NCI-H1694 treated with DMSO at 0.1 percent for 48 hours (cell line): ENCODE measurements around the gene CD44.

Experiments
- DNase-seq: peaks from one replicate; lab custom pipeline; 2025; lab: John Stamatoyannopoulos, UW

CD44 gene

GRCh38 chr11:35237860-35238715 lies 99.1 kb downstream of the CD44 start:
- peak; percentile 7 for DNase-seq

DNA sequence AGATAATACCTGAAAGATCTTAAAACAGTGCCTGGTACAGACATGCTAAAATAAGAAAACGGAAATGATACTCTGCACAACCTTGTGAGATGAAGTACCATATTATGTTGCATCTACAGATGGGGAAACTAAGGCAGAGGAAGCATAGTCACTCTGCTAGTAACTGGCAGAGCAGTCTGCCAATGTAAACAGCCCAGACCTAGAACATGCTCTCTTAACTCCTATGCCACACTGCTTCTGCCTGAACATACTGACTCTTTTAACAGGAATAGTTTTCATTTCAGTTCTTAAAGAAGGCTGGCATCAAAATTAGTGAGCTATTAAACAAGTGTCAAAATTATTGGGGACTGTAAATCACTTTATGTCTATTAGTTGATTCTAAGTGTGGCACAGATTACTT lies 99.9 kb downstream of the CD44 start:
- no peak for DNase-seq

DNA sequence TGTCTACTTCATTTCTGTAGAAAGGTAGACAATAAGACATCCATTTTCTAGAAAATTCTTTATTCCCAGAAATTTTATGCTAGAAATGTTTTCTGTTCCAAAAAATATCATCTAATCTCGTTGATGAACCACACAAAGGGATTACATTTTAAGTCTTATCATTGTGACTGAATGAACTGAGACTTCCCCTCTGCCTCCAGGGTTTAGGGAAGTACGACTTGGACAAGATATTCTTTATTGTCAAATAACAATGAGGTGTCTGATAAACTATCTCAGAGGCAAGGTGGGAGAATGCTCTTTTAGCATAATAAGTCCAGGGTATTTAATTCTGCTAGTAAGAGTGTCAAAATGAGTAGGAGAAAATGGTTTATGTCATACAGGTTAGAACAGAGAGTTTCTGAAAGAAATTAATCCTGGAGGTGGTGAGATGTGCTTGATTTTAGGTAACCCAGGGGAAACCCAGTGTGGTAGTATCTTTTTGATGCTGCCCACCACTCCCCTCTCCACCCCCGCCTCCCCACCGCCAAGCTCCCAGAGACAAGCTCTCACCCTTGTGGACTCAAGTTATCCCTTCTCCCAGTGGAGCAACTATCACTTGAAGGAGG lies 100.6 kb downstream of the CD44 start:
- DNase-seq = no peak

- no peak for DNase-seq
These were observed 102.1 kb downstream of the CD44 start for GRCh38 chr11:35241083-35241482.

- DNase-seq = no peak
These were observed 102.6 kb downstream of the CD44 start for GRCh38 chr11:35241531-35241930.

GRCh38 chr11:35242412-35243242 lies 103.7 kb downstream of the CD44 start:
- no peak for DNase-seq

- DNase-seq = no peak
These were observed 104.8 kb downstream of the CD44 start for GRCh38 chr11:35243774-35244173.

DNA sequence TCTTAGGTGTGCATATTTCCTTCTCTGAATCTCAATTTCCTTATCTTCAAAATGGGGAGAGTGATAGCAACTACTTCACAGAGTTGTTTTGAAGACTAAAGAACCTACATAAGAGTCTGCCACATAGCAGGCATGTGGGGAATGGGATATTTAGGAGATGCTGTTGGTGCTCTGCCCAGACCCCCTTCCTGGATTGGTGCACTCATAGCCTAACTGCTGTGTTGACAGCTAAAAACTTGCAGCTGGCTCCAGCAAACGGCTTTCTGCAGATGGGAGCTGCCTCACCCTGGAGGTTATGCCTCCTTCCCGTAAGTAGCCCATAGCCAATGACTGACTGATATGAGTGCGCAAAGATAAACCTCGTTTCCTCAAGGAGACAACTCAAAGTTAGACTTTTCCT lies 106.1 kb downstream of the CD44 start:
- DNase-seq = no peak

DNA sequence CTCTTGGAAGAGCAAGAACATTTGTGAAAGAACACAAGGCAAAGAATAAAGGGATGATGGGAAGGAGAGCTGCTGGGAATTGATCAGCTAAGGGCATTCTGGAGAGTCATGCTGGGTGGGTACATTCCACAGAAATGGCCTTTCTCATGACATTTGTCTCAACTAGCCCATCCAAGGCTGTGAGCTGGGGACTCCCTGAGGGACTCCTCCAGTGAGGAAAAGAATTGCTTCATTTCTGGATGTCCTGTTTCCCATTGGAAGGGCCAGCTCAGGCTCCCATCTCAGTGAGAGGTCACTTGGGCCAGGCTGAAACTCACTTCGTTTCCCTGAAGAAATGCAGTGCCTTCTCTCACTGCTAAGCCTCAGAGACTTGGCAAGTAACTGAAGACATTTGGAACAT lies 106.8 kb downstream of the CD44 start:
- no peak for DNase-seq

- no peak for DNase-seq
These were observed 107.8 kb downstream of the CD44 start for GRCh38 chr11:35246745-35247144.

DNA sequence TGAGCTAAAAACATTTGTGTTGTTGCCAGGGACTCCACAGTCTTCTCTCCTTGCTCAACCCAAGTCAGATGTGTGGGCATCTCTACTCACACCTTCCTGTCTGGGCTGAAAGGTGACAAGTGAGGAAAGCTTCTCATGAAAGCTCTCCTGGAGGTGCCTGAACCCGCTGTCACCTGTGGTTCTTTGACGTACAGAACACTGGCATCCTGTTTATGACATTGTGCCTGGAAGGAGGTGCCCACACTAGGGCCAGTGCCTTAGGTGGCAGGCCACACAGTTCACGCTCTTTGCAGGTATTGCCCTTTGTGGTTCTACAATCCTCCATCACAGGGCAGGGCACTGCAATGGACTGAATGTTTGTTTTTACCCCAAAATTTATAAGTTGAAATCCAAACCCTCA lies 108.5 kb downstream of the CD44 start:
- DNase-seq = no peak

DNA sequence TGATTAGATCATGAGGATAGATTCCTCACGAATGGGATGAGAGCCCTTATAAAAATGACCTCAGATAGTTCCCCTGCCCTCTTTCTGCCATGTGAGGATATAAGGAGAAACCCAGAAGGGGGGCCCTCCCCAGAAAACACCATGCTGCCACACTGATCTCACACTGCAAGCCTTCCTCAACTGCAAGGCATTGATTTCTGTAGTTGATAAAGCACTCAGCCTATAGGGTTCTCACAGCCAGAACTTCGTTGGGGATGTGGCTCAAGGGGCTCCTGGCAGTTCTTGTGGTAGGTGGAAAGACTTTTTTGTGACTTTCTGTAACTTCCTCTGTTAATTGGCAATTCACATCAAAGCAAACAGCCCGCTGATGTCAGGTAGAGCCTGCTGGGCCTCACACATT lies 108.9 kb downstream of the CD44 start:
- DNase-seq = no peak

DNA sequence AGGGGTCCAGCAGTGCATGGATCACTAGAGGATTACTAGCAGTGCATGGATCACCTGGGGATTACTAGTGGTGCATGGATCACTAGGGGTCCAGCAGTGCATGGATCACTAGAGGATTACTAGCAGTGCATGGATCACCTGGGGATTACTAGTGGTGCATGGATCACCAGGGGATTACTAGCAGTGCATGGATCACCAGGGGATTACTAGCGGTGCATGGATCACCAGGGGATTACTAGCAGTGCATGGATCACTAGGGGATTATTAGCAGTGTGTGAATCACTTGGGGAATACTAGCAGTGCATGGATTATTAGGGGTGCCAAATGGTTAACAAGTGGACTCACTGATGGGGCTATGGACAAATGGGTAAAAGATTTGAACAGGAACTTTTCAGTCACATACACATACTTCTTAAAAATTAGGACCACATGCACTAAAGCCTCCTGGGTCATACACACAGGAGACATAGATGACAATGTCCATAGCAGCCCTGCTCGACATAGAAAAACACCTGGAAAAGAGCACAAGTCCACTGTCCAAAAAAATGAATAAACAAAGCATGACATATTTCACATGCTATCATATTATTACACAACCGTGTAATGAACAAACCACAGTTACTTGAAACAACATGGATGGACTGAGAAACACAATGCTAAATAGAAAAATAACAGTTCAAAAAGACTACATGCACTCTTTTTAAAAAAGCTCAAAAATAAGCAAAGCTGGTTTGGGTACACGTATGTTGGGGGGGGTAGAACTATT lies 109.8 kb downstream of the CD44 start:
- DNase-seq = no peak

DNA sequence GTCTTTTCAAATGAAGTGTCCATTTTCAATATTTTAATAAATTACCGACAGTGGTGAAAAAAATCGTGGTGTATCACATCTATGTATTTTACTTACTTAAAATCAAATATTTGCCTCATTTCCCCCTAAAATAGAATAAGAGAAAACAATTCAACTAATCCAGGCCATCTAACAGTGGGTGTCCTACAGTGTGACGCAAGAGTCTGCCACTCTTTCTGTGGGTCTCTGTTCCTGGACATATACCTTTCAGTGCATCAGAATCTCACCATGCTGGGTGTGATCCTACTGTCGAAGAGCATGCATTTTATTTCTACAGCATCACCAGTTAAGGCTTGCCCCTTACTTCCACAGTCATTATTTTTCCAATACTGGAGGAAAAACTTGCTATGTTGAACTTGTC lies 111.2 kb downstream of the CD44 start:
- DNase-seq = no peak

DNA sequence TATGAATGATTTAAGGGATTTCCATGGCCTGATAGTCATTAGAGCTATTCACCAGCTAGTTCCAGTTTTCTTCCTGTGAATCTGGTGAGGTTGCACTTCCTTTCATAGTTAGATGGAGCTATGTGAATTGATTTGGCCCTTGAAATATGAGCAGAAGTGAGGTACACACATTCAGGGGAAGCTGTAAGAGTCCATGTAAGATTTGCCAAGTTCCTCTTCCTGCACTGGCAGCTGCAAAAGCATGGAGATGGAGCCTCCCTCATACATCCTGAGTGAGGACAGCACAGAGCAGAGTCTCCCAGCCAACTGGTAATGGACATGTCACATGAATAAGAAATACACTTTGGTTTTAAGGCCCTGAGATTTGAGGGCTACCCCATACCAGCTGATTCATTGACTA lies 111.7 kb downstream of the CD44 start:
- no peak for DNase-seq

DNA sequence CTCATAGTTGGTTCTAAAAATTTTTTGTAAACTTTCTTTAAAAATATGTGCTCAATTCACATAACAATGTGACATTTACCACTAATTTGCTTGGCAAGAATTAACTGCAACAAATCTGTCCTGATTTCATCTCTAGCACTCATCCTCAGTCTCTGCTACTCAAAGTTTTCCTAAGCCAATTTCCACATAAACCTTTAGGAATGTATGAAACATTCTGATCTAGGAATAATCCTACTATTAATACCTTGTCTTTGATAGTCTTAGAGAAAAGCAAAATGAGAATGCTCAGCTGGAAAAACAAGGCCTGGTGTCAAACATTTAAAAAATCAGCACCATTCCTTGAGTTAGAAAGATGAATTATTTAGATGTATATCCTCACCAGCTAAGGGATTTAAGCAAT lies 114.3 kb downstream of the CD44 start:
- DNase-seq = no peak

DNA sequence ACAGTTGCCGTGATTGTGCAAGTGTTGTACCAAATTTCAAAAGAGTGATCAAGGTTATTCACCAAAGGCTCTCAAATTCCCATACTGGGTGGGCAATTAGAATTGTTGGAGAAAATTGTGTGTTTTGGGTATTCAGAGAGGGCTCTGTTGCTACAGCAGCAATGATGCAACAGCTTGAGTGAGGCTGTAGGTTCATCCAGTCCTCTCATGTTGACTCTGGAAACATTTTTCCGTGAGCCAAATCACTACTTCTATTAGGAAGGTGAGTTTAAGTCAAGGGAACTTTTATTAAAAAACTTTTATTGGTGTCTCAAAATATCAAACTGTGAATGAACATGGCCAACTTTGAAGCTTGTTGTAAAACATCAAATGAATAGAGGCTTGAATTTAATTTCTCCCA lies 116.5 kb downstream of the CD44 start:
- no peak for DNase-seq

DNA sequence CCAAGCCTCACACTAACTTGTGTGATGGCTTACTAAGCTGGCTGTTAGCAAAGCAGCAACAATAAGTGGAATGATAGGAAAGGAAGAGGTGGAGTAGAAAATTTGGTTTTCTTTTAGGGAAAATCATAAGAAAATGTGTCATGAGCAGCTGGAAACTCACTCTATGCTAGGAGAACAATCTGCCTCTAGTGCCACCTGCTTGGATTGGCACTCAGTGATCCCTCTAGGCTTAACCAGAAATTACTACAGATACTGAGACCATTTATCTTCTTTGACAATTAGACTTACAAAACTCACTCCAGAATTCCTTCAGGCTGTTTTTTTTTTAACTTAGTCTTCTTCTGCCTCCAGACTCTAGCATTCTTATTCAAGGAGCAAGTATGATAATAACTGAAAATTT lies 117.3 kb downstream of the CD44 start:
- DNase-seq = no peak

DNA sequence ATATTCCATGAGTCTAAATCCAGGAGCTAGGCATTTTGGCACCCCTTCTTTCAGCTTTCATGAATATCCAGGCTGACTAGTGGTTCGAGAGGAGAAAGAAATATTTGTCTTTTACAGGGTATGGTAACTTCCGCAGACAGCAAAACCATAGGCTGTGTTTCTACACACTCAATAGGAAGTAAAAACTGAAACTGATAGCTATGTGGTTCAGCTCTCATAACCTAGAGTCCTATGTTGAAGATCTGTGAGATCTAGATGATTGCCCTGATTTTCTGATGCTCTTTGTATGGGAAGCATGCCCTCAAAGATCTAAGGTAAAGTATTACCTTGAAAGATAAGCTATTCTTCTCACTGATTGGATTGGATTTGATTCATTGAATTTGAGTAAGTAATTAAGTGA lies 118.3 kb downstream of the CD44 start:
- no peak for DNase-seq

- no peak for DNase-seq
These were observed 120.6 kb downstream of the CD44 start for GRCh38 chr11:35259529-35259928.

DNA sequence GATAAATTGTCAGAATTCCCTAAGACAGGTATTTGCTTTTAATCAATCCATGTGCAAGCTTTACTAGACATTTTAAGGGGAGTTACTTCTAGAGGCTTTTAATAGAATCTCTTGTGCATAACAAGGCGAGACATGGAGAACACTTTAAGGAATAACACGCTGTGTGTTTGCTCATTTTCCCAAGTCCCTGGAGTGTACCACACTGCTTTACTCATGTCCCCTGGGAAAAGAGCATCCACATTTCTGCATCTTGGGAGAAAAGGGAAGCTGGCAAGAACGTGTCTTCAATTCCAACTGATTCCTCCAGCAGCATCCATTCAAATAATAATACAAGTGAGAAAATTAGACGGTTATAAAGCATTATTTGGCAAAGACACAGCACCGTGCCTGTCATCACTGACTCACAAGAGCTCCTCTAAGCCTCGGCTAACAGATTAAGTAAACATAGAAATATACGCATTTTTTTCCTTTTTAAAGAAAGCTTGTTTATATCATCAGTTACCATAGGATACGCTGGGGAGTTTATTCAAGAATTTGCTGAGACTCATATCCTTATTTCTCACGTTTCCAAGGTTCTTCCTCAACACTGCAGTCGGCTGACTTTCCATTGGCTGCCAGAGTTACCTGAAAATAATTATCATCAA lies 121.5 kb downstream of the CD44 start:
- DNase-seq = no peak

DNA sequence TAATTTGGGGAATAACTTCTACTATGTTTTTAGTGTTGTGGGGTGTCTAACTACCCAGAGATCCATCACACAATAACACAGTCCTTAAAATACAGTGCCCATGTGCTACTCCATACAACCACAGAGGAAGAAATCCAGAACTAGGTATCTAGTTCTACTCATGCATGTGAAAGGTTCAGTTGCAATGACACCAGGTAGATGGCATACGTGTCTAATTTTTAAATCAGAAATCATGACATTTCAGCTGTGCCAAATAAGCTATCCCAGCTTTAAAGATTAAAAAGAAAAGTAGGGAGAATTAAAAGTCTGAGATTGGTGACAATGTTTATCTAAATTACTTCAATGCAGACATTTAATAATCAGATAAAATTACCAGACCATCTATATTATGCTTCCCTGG lies 122.2 kb downstream of the CD44 start:
- DNase-seq = no peak
